H1 (cell line): Measurements from ENCODE around the gene NFIA.
"Not testable (repeated sequence)": the region's sequence is repeated elsewhere in the genome, so short reads cannot be mapped to it uniquely, and the experiment has no call there.

Experiments
- BCL11A ChIP-seq, 2 experiments: IDR thresholded peaks; one replicate each; pipeline ENCODE4 v1.6.1; 2011; ENCODE audit warnings: low read depth in 2 of 2, low read length in 2 of 2, mild to moderate bottlenecking in 2 of 2
- CEBPB ChIP-seq: IDR thresholded peaks from 2 replicates; pipeline ENCODE4 v1.6.1; 2012; ENCODE audit warnings: low read depth, low read length
- FOSL1 ChIP-seq: IDR thresholded peaks from 2 replicates; pipeline ENCODE4 v1.6.1; 2011; ENCODE audit warnings: mild to moderate bottlenecking, low read depth, low read length, moderate library complexity; ENCODE audit not compliant: insufficient read depth
- POLR2A ChIP-seq, 2 experiments: IDR thresholded peaks; 1 replicate in 1 of 2; 2 replicates in 1 of 2; pipeline ENCODE4 v1.6.1; 2011; ENCODE audit warnings: low read depth in 2 of 2, low read length in 2 of 2, mild to moderate bottlenecking in 2 of 2; ENCODE audit errors: control extremely low read depth in 1 of 2
- POLR2AphosphoS5 ChIP-seq: IDR thresholded peaks from 2 replicates; pipeline ENCODE4 v1.6.1; 2011; ENCODE audit warnings: low read depth, low read length
- RFX5 ChIP-seq: IDR thresholded peaks from 2 replicates; pipeline ENCODE4 v1.6.1; 2011; ENCODE audit warnings: low read depth, low read length, improper control_type of control experiment, borderline replicate concordance
- SP1 ChIP-seq: IDR thresholded peaks from 2 replicates; pipeline ENCODE4 v1.6.1; 2011; ENCODE audit warnings: low read depth, low read length
- TEAD4 ChIP-seq: IDR thresholded peaks from 2 replicates; pipeline ENCODE4 v1.6.1; 2012; ENCODE audit warnings: low read depth, low read length, inconsistent platforms, mixed read lengths
- TF ChIP-seq, protein P1 (sequence below), 3 experiments: IDR thresholded peaks; 1 replicate in 2 of 3; 2 replicates in 1 of 3; pipeline versions ENCODE4 v1.5.1 to v1.6.1; 2011; ENCODE audit warnings: low read length in 3 of 3, mild to moderate bottlenecking in 3 of 3, inconsistent platforms in 2 of 3, low read depth in 1 of 3, moderate library complexity in 1 of 3; ENCODE audit not compliant: insufficient read depth in 1 of 3; ENCODE audit errors: control extremely low read depth in 1 of 3

DNA sequence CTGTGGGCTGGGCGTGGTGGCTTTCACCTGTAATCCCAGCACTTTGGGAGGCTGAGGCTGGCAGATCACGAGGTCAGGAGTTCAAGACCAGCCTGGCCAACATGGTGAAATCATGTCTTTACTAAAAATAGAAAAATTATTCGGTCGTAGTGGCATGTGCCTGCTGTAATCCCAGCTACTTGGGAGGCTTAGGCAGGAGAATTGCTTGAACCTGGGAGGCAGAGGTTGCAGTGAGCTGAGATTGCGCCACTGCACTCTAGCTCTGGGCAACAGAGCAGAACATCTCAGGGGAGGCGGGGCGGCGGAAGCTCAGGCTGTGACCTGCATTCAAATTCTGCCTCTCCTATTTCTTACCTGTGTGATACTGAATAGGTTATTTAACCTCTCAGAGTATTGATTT is 196.1 kb downstream of the NFIA start:
- TF ChIP-seq SP1; POLR2A (IDR thresholded peaks at IDR 0.05; ENCODE audit: control extremely low read depth in 1 of 2, low read depth in 2 of 2, low read length in 2 of 2); TEAD4; FOSL1; POLR2AphosphoS5; CEBPB; BCL11A (IDR thresholded peaks at IDR 0.05; ENCODE audit: low read depth in 2 of 2, low read length in 2 of 2); RFX5: not testable (repeated sequence)
- TF ChIP-seq, protein P1, sequence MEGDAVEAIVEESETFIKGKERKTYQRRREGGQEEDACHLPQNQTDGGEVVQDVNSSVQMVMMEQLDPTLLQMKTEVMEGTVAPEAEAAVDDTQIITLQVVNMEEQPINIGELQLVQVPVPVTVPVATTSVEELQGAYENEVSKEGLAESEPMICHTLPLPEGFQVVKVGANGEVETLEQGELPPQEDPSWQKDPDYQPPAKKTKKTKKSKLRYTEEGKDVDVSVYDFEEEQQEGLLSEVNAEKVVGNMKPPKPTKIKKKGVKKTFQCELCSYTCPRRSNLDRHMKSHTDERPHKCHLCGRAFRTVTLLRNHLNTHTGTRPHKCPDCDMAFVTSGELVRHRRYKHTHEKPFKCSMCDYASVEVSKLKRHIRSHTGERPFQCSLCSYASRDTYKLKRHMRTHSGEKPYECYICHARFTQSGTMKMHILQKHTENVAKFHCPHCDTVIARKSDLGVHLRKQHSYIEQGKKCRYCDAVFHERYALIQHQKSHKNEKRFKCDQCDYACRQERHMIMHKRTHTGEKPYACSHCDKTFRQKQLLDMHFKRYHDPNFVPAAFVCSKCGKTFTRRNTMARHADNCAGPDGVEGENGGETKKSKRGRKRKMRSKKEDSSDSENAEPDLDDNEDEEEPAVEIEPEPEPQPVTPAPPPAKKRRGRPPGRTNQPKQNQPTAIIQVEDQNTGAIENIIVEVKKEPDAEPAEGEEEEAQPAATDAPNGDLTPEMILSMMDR (IDR thresholded peaks at IDR 0.05; ENCODE audit: control extremely low read depth in 1 of 3, insufficient read depth in 1 of 3, low read depth in 1 of 3, low read length in 3 of 3) = not testable (repeated sequence)
